HFFc6 (cell line): ENCODE data around the gene C3orf70. TPM values are rescaled to one million over a fixed set of nuclear protein-coding genes. Genes with fewer than 3 reads are reported as not detected.

Source experiments
- DNase-seq: peaks from one replicate; pipeline ENCODE4 v3.0.0-alpha.2; 2018
- H3K27ac Mint-ChIP-seq: 2 replicates; pipeline ENCODE4 v1.8.0; 2020; ENCODE audit warnings: mild to moderate bottlenecking, mixed read lengths
- H3K27me3 Mint-ChIP-seq: 2 replicates; pipeline ENCODE4 v1.8.0; 2021; ENCODE audit warnings: mild to moderate bottlenecking, moderate library complexity, mixed read lengths; ENCODE audit not compliant: insufficient read depth
- H3K36me3 Mint-ChIP-seq: 2 replicates; pipeline ENCODE4 v1.8.0; 2021; ENCODE audit warnings: low read depth, mixed read lengths
- H3K4me1 Mint-ChIP-seq: 2 replicates; pipeline ENCODE4 v1.8.0; 2020; ENCODE audit warnings: low read depth, mixed read lengths
- H3K4me3 Mint-ChIP-seq: 2 replicates; pipeline ENCODE4 v1.8.0; 2020; ENCODE audit warnings: mild to moderate bottlenecking, moderate library complexity, mixed read lengths
- H3K9me3 Mint-ChIP-seq: 2 replicates; pipeline ENCODE4 v1.8.0; 2020; ENCODE audit warnings: mild to moderate bottlenecking, mixed read lengths
- total RNA-seq, 6 experiments: library from RNA; stranded (reverse); fragmentation: NEBNext Ultra II Directional; extraction: Animal tissue kit (Norgen Biotek cat#: 25700); gene quantifications; 2 replicates in 1 of 6; 3 replicates in 5 of 6; pipeline ENCODE4 v1.2.3, GENCODE V29; 2021
- TF ChIP-seq, protein P1 (sequence below): fragments of 200-600 bp; sonication (generic); IDR thresholded peaks from 2 replicates; pipeline ENCODE4 v1.5.0; 2021; ENCODE audit warnings: antibody characterized with exemption, mild to moderate bottlenecking

The C3orf70 gene
- total RNA-seq, 6 experiments from 2014 or later = 0.02 to 0.14 (median 0.09) TPM

DNA sequence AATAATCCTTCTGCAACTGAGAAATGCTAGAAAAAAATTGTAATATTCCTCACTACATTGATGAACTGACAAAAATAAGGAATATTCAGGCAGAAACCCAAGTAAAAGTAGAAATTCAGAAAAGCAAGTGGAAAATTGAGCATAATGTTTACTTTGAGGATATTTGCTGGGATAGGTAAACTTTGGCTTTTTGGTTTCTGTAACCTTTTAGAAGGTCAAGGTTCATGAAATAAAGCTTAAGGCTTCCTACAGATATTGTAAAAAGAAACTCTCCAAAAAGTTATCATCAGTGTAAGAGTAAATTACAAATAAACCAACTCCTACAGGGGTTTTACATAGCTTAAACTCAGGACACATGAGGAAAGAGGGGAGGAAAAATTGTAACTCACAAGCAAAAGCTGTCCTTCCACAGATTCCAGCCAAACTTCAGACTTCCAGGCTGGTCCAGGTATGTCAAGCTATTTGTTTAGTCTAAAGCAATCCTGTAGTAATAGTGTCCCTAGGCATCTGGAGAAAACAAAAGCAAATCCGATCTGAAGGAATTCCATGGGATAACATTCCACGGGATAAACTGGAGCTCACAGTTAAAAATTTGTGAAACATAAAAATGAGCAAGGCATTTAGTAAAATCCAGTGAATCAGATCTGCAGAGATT lies 21.1 kb downstream of the C3orf70 start:
- TF ChIP-seq, protein P1, sequence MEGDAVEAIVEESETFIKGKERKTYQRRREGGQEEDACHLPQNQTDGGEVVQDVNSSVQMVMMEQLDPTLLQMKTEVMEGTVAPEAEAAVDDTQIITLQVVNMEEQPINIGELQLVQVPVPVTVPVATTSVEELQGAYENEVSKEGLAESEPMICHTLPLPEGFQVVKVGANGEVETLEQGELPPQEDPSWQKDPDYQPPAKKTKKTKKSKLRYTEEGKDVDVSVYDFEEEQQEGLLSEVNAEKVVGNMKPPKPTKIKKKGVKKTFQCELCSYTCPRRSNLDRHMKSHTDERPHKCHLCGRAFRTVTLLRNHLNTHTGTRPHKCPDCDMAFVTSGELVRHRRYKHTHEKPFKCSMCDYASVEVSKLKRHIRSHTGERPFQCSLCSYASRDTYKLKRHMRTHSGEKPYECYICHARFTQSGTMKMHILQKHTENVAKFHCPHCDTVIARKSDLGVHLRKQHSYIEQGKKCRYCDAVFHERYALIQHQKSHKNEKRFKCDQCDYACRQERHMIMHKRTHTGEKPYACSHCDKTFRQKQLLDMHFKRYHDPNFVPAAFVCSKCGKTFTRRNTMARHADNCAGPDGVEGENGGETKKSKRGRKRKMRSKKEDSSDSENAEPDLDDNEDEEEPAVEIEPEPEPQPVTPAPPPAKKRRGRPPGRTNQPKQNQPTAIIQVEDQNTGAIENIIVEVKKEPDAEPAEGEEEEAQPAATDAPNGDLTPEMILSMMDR = no peak
- no peak for DNase-seq
- Mint-ChIP-seq H3K27me3 (peaks cover 9% of the 10 kb centered on the region; the same call in 1 of the 2 replicates), H3K9me3 (no peaks in the 10 kb centered on the region), H3K4me3 (no peak overlapping the region), H3K36me3 (no peaks in the 10 kb centered on the region), H3K27ac (no peak overlapping the region), H3K4me1 (no peaks in the 10 kb centered on the region)

DNA sequence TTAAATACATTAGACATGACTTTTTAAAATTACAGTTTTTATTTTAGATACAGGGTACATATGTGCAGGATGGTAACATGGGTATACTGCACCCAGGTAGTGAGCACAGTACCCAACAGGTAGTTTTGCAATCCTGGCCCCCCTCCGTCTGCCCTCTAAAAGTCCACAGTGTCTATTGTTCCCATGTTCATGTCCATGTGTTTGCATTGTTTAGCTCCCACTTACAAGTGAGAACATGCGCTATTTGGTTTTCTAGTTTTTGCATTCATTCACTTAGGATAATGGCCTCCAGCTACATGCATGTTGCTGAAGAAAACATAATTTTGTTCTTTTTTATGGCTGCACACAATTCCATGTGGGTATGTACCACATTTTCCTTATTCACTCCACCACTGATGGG lies 23.8 kb downstream of the C3orf70 start:
- H3K4me1 Mint-ChIP-seq = no peaks in the 10 kb centered on the region
- H3K27ac Mint-ChIP-seq = no peak overlapping the region
- no peaks in the 10 kb centered on the region for H3K9me3 Mint-ChIP-seq
- DNase-seq = no peak
- TF ChIP-seq, protein P1 = no peak
- peaks cover 9% of the 10 kb centered on the region; the same call in 1 of the 2 replicates for H3K27me3 Mint-ChIP-seq
- H3K4me3 Mint-ChIP-seq = no peak overlapping the region
- no peaks in the 10 kb centered on the region for H3K36me3 Mint-ChIP-seq

DNA sequence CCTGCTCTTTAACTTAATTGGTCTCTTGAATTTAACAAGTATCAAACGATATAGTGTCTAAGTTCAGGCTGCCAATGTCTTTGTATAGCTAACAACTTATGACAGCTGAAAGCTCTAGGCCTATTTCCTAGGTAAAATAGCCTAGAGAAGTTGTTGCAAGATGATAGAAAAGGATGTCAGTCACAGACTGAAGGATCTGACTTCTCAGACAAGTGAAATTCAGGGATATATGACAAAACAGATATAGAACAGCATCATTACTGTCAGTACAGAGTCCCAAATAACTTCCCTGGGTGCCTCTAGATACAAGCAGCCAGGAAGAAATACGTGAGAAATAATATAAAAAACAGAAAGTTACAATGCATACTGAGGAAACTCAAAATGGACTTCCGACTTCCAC lies 26.7 kb downstream of the C3orf70 start:
- peaks cover 3% of the 10 kb centered on the region; the same call in 1 of the 2 replicates for H3K27me3 Mint-ChIP-seq
- no peak overlapping the region for H3K27ac Mint-ChIP-seq
- no peaks in the 10 kb centered on the region for H3K4me1 Mint-ChIP-seq
- no peaks in the 10 kb centered on the region for H3K9me3 Mint-ChIP-seq
- no peak overlapping the region for H3K4me3 Mint-ChIP-seq
- TF ChIP-seq, protein P1 = no peak
- no peaks in the 10 kb centered on the region for H3K36me3 Mint-ChIP-seq
- DNase-seq = no peak

DNA sequence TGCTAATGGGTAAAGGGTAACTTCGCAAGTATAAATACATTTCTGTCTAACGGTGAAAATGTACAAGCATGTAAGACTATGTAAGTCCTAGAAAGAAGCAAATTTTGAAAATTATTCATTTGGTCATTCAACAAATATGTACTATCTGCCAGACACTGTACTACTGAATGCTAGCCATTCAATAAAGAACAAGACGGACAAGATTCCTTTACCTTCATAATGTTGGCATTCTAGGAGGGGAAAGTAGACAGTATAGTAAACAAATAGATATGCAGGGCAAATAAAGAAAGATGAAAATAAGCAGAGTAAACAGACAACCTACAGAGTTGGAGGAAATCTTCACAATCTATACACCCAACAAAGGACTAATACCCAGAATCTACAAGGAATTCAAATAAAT lies 32.7 kb downstream of the C3orf70 start:
- H3K4me1 Mint-ChIP-seq = no peaks in the 10 kb centered on the region
- H3K36me3 Mint-ChIP-seq = no peaks in the 10 kb centered on the region
- peaks cover 4% of the 10 kb centered on the region for H3K27me3 Mint-ChIP-seq
- DNase-seq = no peak
- H3K9me3 Mint-ChIP-seq = no peaks in the 10 kb centered on the region
- H3K4me3 Mint-ChIP-seq = no peak overlapping the region
- TF ChIP-seq, protein P1 = no peak
- no peak overlapping the region for H3K27ac Mint-ChIP-seq

DNA sequence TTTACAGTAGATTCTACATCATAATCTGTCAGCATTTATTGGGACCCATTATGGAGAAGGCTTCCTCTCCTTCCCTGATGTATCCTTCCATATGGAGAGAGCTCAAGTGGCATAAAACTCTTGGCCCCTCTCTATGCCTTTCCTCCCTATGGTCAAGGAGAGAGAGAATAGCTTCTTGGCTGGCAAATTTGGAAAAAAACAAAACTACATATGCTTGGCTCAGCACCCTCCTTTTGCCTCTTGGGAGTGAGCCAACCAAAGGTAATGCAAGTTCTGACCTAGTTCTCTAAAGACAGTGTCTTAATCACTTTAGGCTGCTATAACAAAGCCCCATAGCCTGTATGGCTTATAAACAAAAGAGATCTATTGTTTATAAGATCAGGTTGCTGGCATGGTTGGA lies 37.5 kb downstream of the C3orf70 start:
- H3K27ac Mint-ChIP-seq = no peak overlapping the region
- H3K36me3 Mint-ChIP-seq = no peaks in the 10 kb centered on the region
- DNase-seq = no peak
- peaks cover 9% of the 10 kb centered on the region for H3K27me3 Mint-ChIP-seq
- TF ChIP-seq, protein P1 = no peak
- H3K4me1 Mint-ChIP-seq = no peaks in the 10 kb centered on the region
- H3K9me3 Mint-ChIP-seq = no peaks in the 10 kb centered on the region
- H3K4me3 Mint-ChIP-seq = no peak overlapping the region
